Bronchial epithelial cell (primary cell): ENCODE results near the gene SLC20A1. TPM values are rescaled to one million over a fixed set of nuclear protein-coding genes. Genes with fewer than 3 reads are reported as not detected.
"Not testable (repeated sequence)": the region's sequence is repeated elsewhere in the genome, so short reads cannot be mapped to it uniquely, and the experiment has no call there.

Source experiments
- DNase-seq: peaks from one replicate; pipeline ENCODE4 v3.0.0-alpha.2; 2010; ENCODE audit warnings: low read depth
- FAIRE-seq: peaks from 2 replicates; lab custom pipeline; 2011; peaks lifted over from hg19 to GRCh38; lab: Jason Lieb, UNC
- H3K27me3 ChIP-seq: 2 replicates; pipeline ENCODE4 v1.5.1; 2011; ENCODE audit warnings: low read length; ENCODE audit not compliant: control insufficient read depth, insufficient read depth
- H3K36me3 ChIP-seq: 2 replicates; pipeline ENCODE4 v1.5.1; 2011; ENCODE audit warnings: low read length; ENCODE audit not compliant: control insufficient read depth, insufficient read depth
- H3K4me3 ChIP-seq: 2 replicates; pipeline ENCODE4 v1.5.1; 2011; ENCODE audit warnings: mild to moderate bottlenecking, low read depth, low read length, control low read depth
- CTCF ChIP-seq: IDR thresholded peaks from 2 replicates; pipeline ENCODE4 v1.5.1; 2011; ENCODE audit warnings: mild to moderate bottlenecking, moderate library complexity, low read length, control low read depth, inconsistent platforms; ENCODE audit not compliant: insufficient read depth, severe bottlenecking
- total RNA-seq: library from RNA; depleted of rRNA; stranded (reverse); fragments of >200 nt; gene quantifications from 2 replicates; pipeline ENCODE4 v1.2.1, GENCODE V29; 2014

The SLC20A1 gene
- total RNA-seq, 1 donor from 2014 or later, result 63.4 TPM

DNA sequence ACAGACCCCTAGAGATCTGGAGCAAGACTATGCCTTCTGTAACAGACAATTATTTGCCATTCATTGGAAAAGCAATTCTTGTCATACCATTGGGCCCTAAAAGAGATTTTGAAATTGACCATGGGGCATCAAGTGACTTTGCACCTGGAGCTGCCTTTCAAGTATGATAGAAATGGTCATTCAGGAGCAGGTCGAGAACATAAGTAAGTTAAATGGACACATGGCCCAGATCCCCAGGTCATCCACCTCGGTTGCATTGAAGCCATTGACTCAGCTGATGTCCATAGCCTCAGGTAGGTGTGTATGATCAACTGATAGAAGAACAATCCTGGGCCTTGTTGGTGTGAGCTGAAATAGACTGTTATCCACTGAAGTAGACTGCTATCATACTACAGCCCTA, 42.0 kb upstream of the SLC20A1 start:
- FAIRE-seq (no peak), DNase-seq (no peak)
- H3K4me3 ChIP-seq, result no peak overlapping the region
- no peaks in the 10 kb centered on the region for H3K27me3 ChIP-seq
- no peak for TF ChIP-seq CTCF
- H3K36me3 ChIP-seq, result no peaks in the 10 kb centered on the region

- no peak for DNase-seq
- Histone ChIP-seq H3K4me3 (no peak overlapping the region), H3K27me3 (no peaks in the 10 kb centered on the region), H3K36me3 (no peaks in the 10 kb centered on the region)
- no peak for FAIRE-seq
- TF ChIP-seq CTCF, result no peak
Observed at GRCh38 chr2:112604952-112605351, 40.8 kb upstream of the SLC20A1 start.

DNA sequence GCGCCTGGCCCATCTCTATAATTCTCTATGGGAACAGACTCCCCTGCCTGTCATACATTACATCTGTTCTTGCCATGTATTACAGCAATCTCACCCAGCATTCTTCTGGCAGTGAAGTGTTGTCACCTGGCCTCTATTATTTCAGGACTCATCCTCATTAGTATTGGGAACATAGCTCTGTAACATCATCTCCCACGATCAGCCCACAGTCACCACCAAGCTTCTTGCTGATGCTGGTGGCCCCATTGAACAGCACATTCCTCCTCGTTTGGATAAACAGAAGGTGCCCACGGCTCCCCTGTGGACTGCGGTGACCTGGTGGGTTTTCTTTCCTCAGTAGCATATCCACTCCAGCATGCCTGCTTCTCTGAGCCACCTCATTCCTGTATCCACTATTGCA, 39.8 kb upstream of the SLC20A1 start:
- no peak for FAIRE-seq
- Histone ChIP-seq H3K36me3 (no peaks in the 10 kb centered on the region), H3K27me3 (no peaks in the 10 kb centered on the region), H3K4me3 (no peak overlapping the region)
- DNase-seq, result no peak
- TF ChIP-seq CTCF, result no peak

DNA sequence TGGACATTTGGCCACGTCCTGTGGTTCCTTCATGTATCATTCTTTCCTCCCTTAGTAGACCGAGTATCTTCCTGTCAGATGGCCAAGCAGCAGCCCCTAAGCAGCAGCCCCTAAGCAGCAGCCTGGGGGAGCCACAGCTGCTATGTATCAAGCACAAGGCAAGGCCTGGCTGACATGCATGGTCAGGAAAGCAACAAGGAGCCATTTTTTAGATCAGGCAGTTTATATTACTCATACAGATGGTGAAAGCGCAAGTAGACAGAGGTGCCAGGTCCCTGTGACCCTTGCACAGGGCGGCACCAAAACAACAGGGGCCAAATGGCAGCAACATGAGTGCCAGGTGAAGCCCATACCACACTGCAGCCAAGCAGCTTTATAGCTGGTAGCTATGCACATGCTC, 39.2 kb upstream of the SLC20A1 start:
- no peak overlapping the region for H3K4me3 ChIP-seq
- TF ChIP-seq CTCF, result no peak
- no peaks in the 10 kb centered on the region for H3K27me3 ChIP-seq
- DNase-seq, result no peak
- H3K36me3 ChIP-seq, result no peaks in the 10 kb centered on the region
- no peak for FAIRE-seq

- Histone ChIP-seq H3K36me3 (no peaks in the 10 kb centered on the region), H3K27me3 (no peaks in the 10 kb centered on the region), H3K4me3 (no peak overlapping the region)
- FAIRE-seq (no peak), DNase-seq (peak; percentile 57)
- TF ChIP-seq CTCF, result no peak
Observed at GRCh38 chr2:112607680-112608438, 37.9 kb upstream of the SLC20A1 start.

DNA sequence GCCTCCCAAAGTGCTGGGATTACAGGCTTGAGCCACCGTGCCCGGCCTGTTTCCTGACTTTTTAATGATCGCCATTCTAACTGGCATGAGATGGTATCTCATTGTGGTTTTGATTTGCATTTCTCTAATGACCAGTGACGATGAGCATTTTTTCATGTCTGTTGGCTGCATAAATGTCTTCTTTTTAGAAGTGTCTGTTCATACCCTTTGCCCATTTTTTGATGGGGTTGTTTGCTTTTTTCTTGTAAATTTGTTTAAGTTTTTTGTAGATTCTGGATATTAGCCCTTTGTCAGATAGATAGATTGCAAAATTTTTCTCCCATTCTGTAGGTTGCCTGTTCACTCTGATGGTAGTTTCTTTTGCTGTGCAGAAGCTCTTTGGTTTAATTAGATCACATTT, 36.4 kb upstream of the SLC20A1 start:
- not testable (repeated sequence) for H3K27me3 ChIP-seq, DNase-seq, H3K4me3 ChIP-seq, FAIRE-seq, H3K36me3 ChIP-seq

- not testable (repeated sequence) for H3K27me3 ChIP-seq, DNase-seq, H3K4me3 ChIP-seq, H3K36me3 ChIP-seq, FAIRE-seq
Observed at GRCh38 chr2:112612283-112612682, 33.5 kb upstream of the SLC20A1 start.
